IPS DF 6.9 (cell line): Measurements from ENCODE around the gene PDGFB.

Experiments
- DNase-seq: peaks from one replicate; pipeline ENCODE4 v3.0.0-alpha.2; 2013; ENCODE audit warnings: low read depth, low spot score
- H3K27ac ChIP-seq: one replicate; pipeline ENCODE4 v1.5.1; 2013; ENCODE audit warnings: low read length, control low read depth
- H3K27me3 ChIP-seq: 2 replicates; pipeline ENCODE4 v1.6.1; 2013; ENCODE audit warnings: mild to moderate bottlenecking, low read length; ENCODE audit not compliant: control insufficient read depth, insufficient read depth
- H3K36me3 ChIP-seq: 2 replicates; pipeline ENCODE4 v1.6.1; 2013; ENCODE audit warnings: low read length; ENCODE audit not compliant: control insufficient read depth, insufficient read depth
- H3K4me1 ChIP-seq: 2 replicates; pipeline ENCODE4 v1.6.1; 2013; ENCODE audit warnings: low read length; ENCODE audit not compliant: control insufficient read depth, insufficient read depth
- H3K4me3 ChIP-seq: 2 replicates; pipeline ENCODE4 v1.5.1; 2013; ENCODE audit warnings: mild to moderate bottlenecking, low read length
- H3K9me3 ChIP-seq: 2 replicates; pipeline ENCODE4 v1.6.1; 2013; ENCODE audit warnings: low read length, inconsistent platforms; ENCODE audit not compliant: control insufficient read depth, insufficient read depth
- WGBS: extraction: QIAGEN DNeasy Blood & Tissue Kit; methylation state at CpG from one replicate; pipeline ENCODE4 v1.1.7; 2013; ENCODE audit warnings: mixed read lengths, missing lambda C conversion rate; ENCODE audit not compliant: insufficient read length, insufficient coverage; 5-methylcytosine and 5-hydroxymethylcytosine counted together

Gene PDGFB

DNA sequence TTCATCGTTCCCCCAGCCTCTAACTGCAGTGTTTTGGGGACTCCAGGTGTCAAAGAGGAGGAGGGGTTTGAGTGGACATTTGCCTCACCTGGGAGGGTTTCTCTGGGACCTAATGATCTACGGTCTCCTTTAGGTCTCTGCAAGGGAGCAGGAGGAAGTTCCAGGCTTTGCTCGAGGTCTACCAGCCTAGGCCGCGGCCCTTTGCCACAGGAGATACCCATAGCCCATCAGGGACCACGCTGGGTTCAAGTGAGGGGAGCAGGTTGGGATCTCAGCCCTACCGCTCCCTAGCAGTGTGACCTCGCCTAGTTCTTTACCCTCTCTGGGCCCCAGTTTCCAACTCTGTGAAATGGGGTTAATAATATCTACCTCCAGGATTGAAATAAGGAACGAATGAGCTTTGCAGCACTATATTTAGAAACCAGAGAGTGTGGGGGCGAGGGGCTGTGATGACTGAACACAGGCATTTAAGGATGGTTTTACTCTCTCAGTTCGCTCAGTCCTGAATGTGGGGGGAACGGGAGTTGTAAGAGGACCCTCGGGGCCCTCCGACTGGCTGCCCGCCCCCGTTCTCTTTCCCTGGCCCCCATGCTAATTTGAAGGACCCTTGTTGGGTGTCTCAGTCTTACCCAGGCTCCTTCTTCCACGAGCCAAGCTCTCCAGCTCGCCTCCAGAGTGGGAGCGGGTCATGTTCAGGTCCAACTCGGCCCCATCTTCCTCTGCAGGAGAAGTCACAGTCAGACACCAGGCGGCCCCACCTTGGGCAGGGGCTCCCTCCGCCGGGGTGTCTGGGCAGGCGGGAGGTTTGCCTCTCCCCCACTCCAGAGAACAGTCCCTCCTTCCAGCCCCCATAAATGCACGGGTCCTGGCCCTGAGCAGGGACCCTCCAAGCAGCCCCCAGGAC, 11.7 kb downstream of the PDGFB start:
- H3K27ac ChIP-seq, result no peak overlapping the region
- no peaks in the 10 kb centered on the region for H3K9me3 ChIP-seq
- DNase-seq, result no peak
- no CpG with 5 or more reads among the region's 25 CpGs for WGBS
- no peaks in the 10 kb centered on the region for H3K27me3 ChIP-seq
- H3K36me3 ChIP-seq, result peaks cover 3% of the 10 kb centered on the region; the same call in 1 of the 2 replicates
- H3K4me3 ChIP-seq, result no peak overlapping the region
- H3K4me1 ChIP-seq, result peaks cover 15% of the 10 kb centered on the region

DNA sequence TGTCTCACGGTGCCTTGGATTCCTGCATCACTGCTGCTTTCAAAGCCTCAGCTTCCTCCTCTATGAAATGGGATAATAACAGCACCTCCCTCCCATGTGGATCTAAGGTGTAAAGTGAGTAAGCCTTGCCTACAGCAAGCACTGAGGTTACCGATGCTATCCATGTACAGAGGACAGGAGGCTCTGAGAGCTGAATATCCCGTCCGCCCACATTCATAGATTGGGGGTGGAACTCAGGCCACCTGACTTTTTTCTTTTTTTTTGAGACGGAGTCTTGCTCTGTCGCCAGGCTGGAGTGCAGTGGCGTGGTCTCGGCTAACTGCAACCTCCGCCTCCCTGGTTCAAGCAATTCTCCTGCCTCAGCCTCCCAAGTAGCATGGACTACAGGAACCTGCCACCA, 12.5 kb downstream of the PDGFB start:
- WGBS, result no CpG with 5 or more reads among the region's 9 CpGs
- Histone ChIP-seq H3K4me3 (no peak overlapping the region), H3K36me3 (peaks cover 3% of the 10 kb centered on the region; the same call in 1 of the 2 replicates), H3K4me1 (peaks cover 15% of the 10 kb centered on the region), H3K27me3 (no peaks in the 10 kb centered on the region), H3K27ac (no peak overlapping the region), H3K9me3 (no peaks in the 10 kb centered on the region)
- DNase-seq, result no peak

DNA sequence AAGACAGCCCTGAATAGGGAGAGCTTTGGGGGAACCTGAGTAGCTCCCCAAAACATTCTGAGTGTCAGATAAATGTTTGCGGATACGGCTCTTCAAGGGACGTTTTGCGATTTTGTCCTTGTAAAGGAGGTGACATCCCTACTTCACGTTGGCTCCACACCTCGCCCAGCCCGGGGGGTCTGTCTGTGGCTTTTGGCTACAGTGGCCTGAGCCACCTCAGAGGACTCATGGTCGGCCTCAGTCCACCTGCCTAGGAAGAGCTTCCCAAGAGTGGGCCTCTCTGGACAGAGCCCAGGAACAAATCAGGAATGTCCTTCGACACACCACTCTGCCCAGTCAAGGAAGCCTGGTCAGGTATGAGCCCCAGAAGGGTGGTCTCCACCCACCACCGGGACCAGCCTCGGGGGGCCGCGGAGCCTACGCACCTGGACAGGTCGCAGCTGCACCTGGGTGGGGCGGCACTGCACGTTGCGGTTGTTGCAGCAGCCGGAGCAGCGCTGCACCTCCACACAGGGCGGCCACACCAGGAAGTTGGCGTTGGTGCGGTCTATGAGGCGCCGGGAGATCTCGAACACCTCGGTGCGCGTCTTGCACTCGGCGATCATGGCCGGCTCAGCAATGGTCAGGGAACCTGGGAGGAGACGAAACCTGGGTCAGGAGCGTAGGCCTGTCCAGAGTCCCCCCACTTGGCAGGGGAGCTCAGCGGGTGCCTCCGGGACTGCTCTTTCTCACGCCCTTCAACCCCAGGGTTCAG, 13.4 kb downstream of the PDGFB start:
- H3K9me3 ChIP-seq, result no peaks in the 10 kb centered on the region
- H3K4me1 ChIP-seq, result peaks cover 15% of the 10 kb centered on the region
- H3K27me3 ChIP-seq, result no peaks in the 10 kb centered on the region
- no peak for DNase-seq
- no peak overlapping the region for H3K27ac ChIP-seq
- peaks cover 3% of the 10 kb centered on the region; the same call in 1 of the 2 replicates for H3K36me3 ChIP-seq
- no peak overlapping the region for H3K4me3 ChIP-seq
- WGBS, result no CpG with 5 or more reads among the region's 37 CpGs

DNA sequence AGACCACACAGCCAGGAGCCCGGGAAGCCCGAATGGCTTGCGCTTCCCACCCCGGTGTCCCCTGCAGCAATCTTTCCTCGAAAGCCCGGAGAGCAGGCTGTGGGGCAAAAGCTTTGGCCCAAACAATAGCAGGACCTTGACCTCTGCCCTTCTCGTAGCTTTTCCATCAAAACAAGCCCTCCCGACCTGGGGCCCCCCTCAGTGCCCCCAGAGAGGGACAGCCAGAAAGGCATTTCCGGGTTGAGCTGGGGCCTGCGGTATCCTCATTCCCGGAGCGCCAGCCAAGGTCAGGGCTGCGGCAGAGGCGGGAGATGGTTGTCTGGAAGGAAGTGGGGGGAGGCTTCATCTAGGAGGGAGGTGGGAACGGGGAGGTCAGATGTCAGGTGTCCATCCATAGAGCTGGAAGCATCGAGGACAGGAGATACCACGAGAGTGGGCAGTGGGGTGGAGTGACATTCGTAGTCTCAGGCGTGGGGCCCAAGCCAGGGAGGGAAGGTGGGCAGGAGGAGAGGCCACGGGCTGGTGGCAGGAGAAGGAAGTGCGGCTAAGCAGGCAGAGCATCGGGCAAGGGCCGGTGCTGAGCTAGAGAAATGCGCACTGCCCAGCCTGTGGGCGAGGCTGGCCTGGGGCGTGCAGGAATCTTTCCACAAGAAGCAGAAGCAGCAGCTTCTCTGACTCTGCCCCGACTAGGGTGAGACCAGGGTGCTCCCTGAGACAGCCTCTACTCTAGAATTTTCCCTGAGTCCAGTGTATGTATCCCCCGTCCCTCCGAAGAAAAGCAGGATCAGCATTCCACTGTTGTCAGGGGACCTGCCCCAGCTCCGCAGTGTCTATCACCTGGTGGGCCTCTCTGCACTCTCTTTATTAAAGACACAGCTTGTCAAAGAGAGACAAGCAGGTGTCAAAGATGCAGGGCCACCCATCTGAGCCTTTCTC, 14.3 kb downstream of the PDGFB start:
- DNase-seq, result no peak
- no peak overlapping the region for H3K4me3 ChIP-seq
- H3K27ac ChIP-seq, result no peak overlapping the region
- no CpG with 5 or more reads among the region's 30 CpGs for WGBS
- H3K36me3 ChIP-seq, result peaks cover 3% of the 10 kb centered on the region; the same call in 1 of the 2 replicates
- peaks cover 15% of the 10 kb centered on the region for H3K4me1 ChIP-seq
- no peaks in the 10 kb centered on the region for H3K27me3 ChIP-seq
- no peaks in the 10 kb centered on the region for H3K9me3 ChIP-seq

DNA sequence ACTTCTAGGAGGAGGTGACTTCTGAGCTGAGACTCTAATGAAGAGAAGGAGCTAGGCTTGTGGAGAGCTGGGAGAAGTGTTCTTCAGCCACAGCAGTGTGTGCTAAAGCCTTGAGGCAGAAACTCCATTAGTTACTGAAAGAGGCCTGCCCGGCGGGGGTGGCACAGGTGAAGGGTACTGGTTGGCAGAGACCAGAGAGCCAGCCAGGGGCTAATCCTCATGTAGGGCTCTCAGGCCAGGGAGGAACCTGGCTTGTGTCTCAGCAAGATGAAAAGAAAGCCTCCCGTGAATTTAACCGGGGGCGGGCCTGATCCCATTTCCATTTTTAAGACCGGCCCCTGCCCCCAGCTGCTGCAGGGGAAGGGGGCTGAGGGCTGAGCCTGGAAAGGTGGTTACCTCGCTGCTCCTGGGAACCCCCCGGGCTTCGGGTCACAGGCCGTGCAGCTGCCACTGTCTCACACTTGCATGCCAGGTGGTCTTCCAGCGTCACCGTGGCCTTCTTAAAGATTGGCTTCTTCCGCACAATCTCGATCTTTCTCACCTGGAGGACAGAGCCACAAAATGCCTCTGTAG, 15.0 kb downstream of the PDGFB start:
- no peak overlapping the region for H3K27ac ChIP-seq
- no CpG with 5 or more reads among the region's 14 CpGs for WGBS
- H3K36me3 ChIP-seq, result peaks cover 6% of the 10 kb centered on the region; the same call in 1 of the 2 replicates
- no peaks in the 10 kb centered on the region for H3K27me3 ChIP-seq
- H3K4me3 ChIP-seq, result no peak overlapping the region
- no peaks in the 10 kb centered on the region for H3K9me3 ChIP-seq
- DNase-seq, result no peak
- peaks cover 13% of the 10 kb centered on the region for H3K4me1 ChIP-seq

DNA sequence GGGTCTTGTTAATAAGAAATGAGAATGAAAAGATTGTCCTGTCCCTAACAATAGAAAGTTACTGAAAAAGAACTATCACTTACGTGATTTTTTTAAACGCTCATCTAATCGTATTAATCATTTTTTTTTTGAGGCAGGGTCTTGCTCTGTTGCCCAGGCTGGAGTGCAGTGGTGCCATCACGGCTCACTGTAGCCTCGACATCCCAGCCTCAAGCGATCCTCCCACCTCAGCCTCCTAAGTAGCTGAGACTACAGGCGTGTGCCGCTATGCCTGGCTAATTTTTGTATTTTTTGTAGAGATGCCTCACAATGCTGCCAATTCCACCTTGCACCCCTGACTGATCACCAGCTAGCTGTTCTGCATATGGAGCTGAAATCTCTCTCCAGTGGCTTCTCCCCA, 15.7 kb downstream of the PDGFB start:
- Histone ChIP-seq H3K4me1 (peaks cover 10% of the 10 kb centered on the region), H3K4me3 (no peak overlapping the region), H3K27me3 (no peaks in the 10 kb centered on the region), H3K9me3 (no peaks in the 10 kb centered on the region), H3K36me3 (peaks cover 6% of the 10 kb centered on the region; the same call in 1 of the 2 replicates), H3K27ac (no peak overlapping the region)
- no peak for DNase-seq
- WGBS, result no CpG with 5 or more reads among the region's 8 CpGs

DNA sequence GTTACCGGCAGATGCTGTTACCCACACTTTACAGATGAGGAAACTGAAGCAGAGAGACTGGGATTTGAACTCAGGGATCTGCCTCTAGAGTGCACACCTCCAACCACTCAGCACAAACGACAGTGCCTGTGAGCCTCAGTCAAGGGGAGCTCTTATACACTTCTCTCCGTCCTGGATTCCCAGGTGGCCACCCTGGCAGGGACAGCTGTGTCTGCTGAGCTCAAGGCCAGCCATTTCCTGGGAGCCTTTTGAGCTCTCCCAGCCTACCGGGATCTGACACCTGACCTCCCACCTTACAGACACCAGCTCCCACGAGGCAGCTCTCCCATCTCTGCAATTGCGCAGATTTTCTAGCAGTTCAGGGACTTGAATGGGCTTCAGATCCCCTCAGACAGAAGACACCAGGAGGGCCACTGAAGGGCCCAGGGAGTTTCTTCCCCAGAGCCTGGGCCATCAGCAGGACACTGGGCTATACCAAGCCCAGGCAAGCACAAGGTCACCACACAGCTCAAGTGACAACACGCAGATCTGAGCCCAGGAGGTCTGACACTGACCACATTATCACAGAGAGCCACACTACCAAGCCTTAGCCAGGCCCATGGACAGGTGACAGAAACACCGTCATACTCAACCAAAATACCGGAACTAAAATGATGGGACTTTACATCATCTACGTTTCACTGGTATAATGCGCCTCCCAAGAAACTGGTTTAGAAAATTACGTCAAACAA, 17.1 kb downstream of the PDGFB start:
- no peak overlapping the region for H3K27ac ChIP-seq
- H3K36me3 ChIP-seq, result peaks cover 6% of the 10 kb centered on the region; the same call in 1 of the 2 replicates
- no CpG with 5 or more reads among the region's 12 CpGs for WGBS
- no peaks in the 10 kb centered on the region for H3K27me3 ChIP-seq
- H3K4me3 ChIP-seq, result no peak overlapping the region
- H3K4me1 ChIP-seq, result peaks cover 7% of the 10 kb centered on the region
- DNase-seq, result no peak
- H3K9me3 ChIP-seq, result no peaks in the 10 kb centered on the region

DNA sequence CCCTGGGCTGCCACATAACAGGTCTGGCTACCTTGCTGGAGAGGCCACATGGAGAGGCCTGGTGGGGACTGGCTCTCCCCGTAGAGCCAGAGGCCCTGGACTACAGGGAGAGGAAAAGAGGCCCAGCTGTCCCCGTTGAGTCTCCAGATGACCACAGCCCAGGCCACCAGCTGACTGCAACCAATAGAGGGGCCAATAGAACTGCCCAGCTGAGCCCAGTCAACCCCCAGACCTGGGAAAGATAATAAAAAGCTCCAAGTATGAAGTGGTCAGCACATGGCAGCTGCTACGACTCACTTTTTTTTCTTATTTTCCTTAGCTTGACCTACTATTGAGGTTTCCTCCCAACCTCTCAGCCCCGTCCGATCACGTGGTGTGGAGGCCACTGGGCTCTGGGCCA, 18.4 kb downstream of the PDGFB start:
- Histone ChIP-seq H3K4me3 (no peak overlapping the region), H3K4me1 (peaks cover 6% of the 10 kb centered on the region), H3K27ac (no peak overlapping the region), H3K36me3 (peaks cover 4% of the 10 kb centered on the region; the same call in 1 of the 2 replicates), H3K27me3 (no peaks in the 10 kb centered on the region), H3K9me3 (no peaks in the 10 kb centered on the region)
- DNase-seq, result no peak
- no CpG with 5 or more reads among the region's 6 CpGs for WGBS

DNA sequence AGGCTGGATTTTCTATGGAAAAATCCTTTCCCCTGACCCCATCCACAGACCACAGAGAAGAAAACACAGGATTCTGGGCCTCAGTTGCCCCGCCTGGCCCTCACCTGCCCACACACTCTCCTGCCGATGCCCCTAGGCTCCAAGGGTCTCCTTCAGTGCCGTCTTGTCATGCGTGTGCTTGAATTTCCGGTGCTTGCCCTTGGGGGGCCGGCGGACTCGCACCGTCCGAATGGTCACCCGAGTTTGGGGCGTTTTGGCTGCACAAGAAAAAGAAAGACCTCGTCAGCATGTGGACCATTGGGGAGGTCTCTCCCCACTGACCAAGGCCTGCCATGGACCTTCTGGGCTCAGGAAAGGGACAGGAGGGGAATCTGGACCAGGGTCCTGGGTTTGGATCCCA, 19.2 kb downstream of the PDGFB start:
- Histone ChIP-seq H3K36me3 (peaks cover 3% of the 10 kb centered on the region; the same call in 1 of the 2 replicates), H3K4me3 (no peak overlapping the region), H3K9me3 (no peaks in the 10 kb centered on the region), H3K4me1 (peaks cover 4% of the 10 kb centered on the region), H3K27me3 (no peaks in the 10 kb centered on the region), H3K27ac (no peak overlapping the region)
- no CpG with 5 or more reads among the region's 13 CpGs for WGBS
- no peak for DNase-seq
